ENCODE results near the gene PAPLN. TPM values are rescaled to one million over a fixed set of nuclear protein-coding genes. Genes with fewer than 3 reads are reported as not detected.

The PAPLN gene
- total RNA-seq, 4 donors from 2014 or later = 3.0 to 15.7 (median 11.0) TPM

GRCh38 chr14:73208846-73209245, 28.5 kb upstream of the PAPLN start:
- peaks cover 0 to 73% (median 31%) of the 10 kb centered on the region in 4 donors for H3K36me3 ChIP-seq
- H3K27me3 ChIP-seq = no peaks in the 10 kb centered on the region
- in situ Hi-C loops (cut with MboI; ENCODE audit: low pct_ligation_motif_present in 1 of 4, low pct_unique_long_range_greater_than_20kb in 1 of 4, low sequenced_read_pairs in 3 of 4) (no loop called here), intact Hi-C loops (cut with DNase I; ENCODE audit: low total_unique reads) (no loop called here)
- WGBS, 2 donors (ENCODE audit: low coverage in 1 of 2) = 92% methylated on average over 8 of the region's 8 CpGs; no CpG with 5 or more reads in 1 of the 2 donors
- no peak overlapping the region for H3K27ac ChIP-seq
- no peaks in the 10 kb centered on the region for H3K4me1 ChIP-seq
- no peak for DNase-seq
- H3K9me3 ChIP-seq = no peaks in the 10 kb centered on the region
- H3K4me3 ChIP-seq = no peak overlapping the region
- no peak for TF ChIP-seq EP300 (IDR thresholded peaks at IDR 0.05; ENCODE audit: low read depth)
- no peak for TF ChIP-seq CTCF (IDR thresholded peaks at IDR 0.05)
- no peak for TF ChIP-seq POLR2A (IDR thresholded peaks at IDR 0.05)
- no peak for TF ChIP-seq POLR2AphosphoS5 (IDR thresholded peaks at IDR 0.05)

GRCh38 chr14:73209953-73210352, 27.4 kb upstream of the PAPLN start:
- H3K4me1 ChIP-seq = no peaks in the 10 kb centered on the region
- H3K27me3 ChIP-seq = no peaks in the 10 kb centered on the region
- H3K9me3 ChIP-seq = no peaks in the 10 kb centered on the region
- intact Hi-C loops (cut with DNase I; ENCODE audit: low total_unique reads) (no loop called here), in situ Hi-C loops (cut with MboI; ENCODE audit: low pct_ligation_motif_present in 1 of 4, low pct_unique_long_range_greater_than_20kb in 1 of 4, low sequenced_read_pairs in 3 of 4) (no loop called here)
- WGBS, 2 donors (ENCODE audit: low coverage in 1 of 2) = 80 to 92% methylated on average over 2 of the region's 2 CpGs
- DNase-seq = no peak
- peaks cover 0 to 68% (median 29%) of the 10 kb centered on the region in 4 donors for H3K36me3 ChIP-seq
- no peak for TF ChIP-seq CTCF (IDR thresholded peaks at IDR 0.05)
- no peak for TF ChIP-seq EP300 (IDR thresholded peaks at IDR 0.05; ENCODE audit: low read depth)
- TF ChIP-seq POLR2A (IDR thresholded peaks at IDR 0.05) = no peak
- no peak for TF ChIP-seq POLR2AphosphoS5 (IDR thresholded peaks at IDR 0.05)
- H3K4me3 ChIP-seq = no peak overlapping the region
- H3K27ac ChIP-seq = no peak overlapping the region

GRCh38 chr14:73211251-73212040, 25.9 kb upstream of the PAPLN start:
- in situ Hi-C loops (cut with MboI; ENCODE audit: low pct_ligation_motif_present in 1 of 4, low pct_unique_long_range_greater_than_20kb in 1 of 4, low sequenced_read_pairs in 3 of 4) (no loop called here), intact Hi-C loops (cut with DNase I; ENCODE audit: low total_unique reads) (no loop called here)
- H3K4me1 ChIP-seq = no peaks in the 10 kb centered on the region
- no peaks in the 10 kb centered on the region for H3K9me3 ChIP-seq
- DNase-seq = no peak
- no peak overlapping the region for H3K27ac ChIP-seq
- TF ChIP-seq POLR2AphosphoS5 (IDR thresholded peaks at IDR 0.05) = no peak
- TF ChIP-seq POLR2A (IDR thresholded peaks at IDR 0.05) = no peak
- TF ChIP-seq EP300 (IDR thresholded peaks at IDR 0.05; ENCODE audit: low read depth) = no peak
- TF ChIP-seq CTCF (IDR thresholded peaks at IDR 0.05) = no peak
- 90 to 95% methylated on average over 4 to 7 of the region's 7 CpGs for WGBS, 2 donors (ENCODE audit: low coverage in 1 of 2)
- no peak overlapping the region for H3K4me3 ChIP-seq
- peaks cover 0 to 73% (median 28%) of the 10 kb centered on the region in 4 donors for H3K36me3 ChIP-seq
- H3K27me3 ChIP-seq = no peaks in the 10 kb centered on the region

- 90 to 93% methylated on average over 2 of the region's 2 CpGs for WGBS, 2 donors (ENCODE audit: low coverage in 1 of 2)
Measured at GRCh38 chr14:73216030-73216429, 21.3 kb upstream of the PAPLN start.

More at GRCh38 chr14:73216030-73216429, 21.3 kb upstream of the PAPLN start:
- H3K4me3 ChIP-seq = no peak overlapping the region
- no peak overlapping the region for H3K27ac ChIP-seq
- peaks cover 0 to 76% (median 32%) of the 10 kb centered on the region in 4 donors for H3K36me3 ChIP-seq
- in situ Hi-C loops (cut with MboI; ENCODE audit: low pct_ligation_motif_present in 1 of 4, low pct_unique_long_range_greater_than_20kb in 1 of 4, low sequenced_read_pairs in 3 of 4) = no loop called here
- TF ChIP-seq POLR2AphosphoS5 (IDR thresholded peaks at IDR 0.05) = no peak
- no peak for TF ChIP-seq CTCF (IDR thresholded peaks at IDR 0.05)
- no peaks in the 10 kb centered on the region for H3K4me1 ChIP-seq
- H3K27me3 ChIP-seq = no peaks in the 10 kb centered on the region
- no peak for DNase-seq
- H3K9me3 ChIP-seq = no peaks in the 10 kb centered on the region
- intact Hi-C loops (cut with DNase I; ENCODE audit: low total_unique reads) = no loop called here
